Nephron (organoid): ENCODE data around the gene MVB12A.
A peak's percentile ranks its signal among the peaks of the same experiment; 100 is the strongest.

Experiments
- H3K27ac Mint-ChIP-seq, 3 experiments: 2 replicates each; pipeline ENCODE4 v1.8.0; 2020; ENCODE audit warnings: mixed read lengths in 3 of 3, mild to moderate bottlenecking in 2 of 3, moderate library complexity in 1 of 3
- H3K27me3 Mint-ChIP-seq: 2 replicates; pipeline ENCODE4 v1.8.0; 2021; ENCODE audit warnings: low read depth, mild to moderate bottlenecking, moderate library complexity, mixed read lengths
- H3K36me3 Mint-ChIP-seq: 2 replicates; pipeline ENCODE4 v1.8.0; 2020; ENCODE audit warnings: low read depth, mixed read lengths
- H3K4me1 Mint-ChIP-seq: 2 replicates; pipeline ENCODE4 v1.8.0; 2020; ENCODE audit warnings: mixed read lengths
- H3K4me3 Mint-ChIP-seq, 3 experiments: 2 replicates each; pipeline ENCODE4 v1.8.0; 2020; ENCODE audit warnings: mild to moderate bottlenecking in 3 of 3, mixed read lengths in 3 of 3, moderate library complexity in 2 of 3
- H3K9me3 Mint-ChIP-seq: 2 replicates; pipeline ENCODE4 v1.8.0; 2020; ENCODE audit warnings: mixed read lengths
- CTCF ChIP-seq, 3 experiments: fragments of 200-600 bp; sonication (generic); IDR thresholded peaks; one replicate each; pipeline ENCODE4 v1.5.0; 2021; ENCODE audit warnings: antibody characterized with exemption in 3 of 3; ENCODE audit not compliant: unreplicated experiment in 3 of 3

MVB12A gene

GRCh38 chr19:17402982-17403855 lies 16.6 kb upstream of the MVB12A start:
- peak overlapping the region; percentile 68 to 93 (median 89) for H3K27ac Mint-ChIP-seq

GRCh38 chr19:17404015-17404414 lies 15.8 kb upstream of the MVB12A start:
- no peaks in the 10 kb centered on the region for H3K9me3 Mint-ChIP-seq
- peak overlapping the region; percentile 84 to 88 (median 85) for H3K4me3 Mint-ChIP-seq
- peaks cover 17% of the 10 kb centered on the region for H3K4me1 Mint-ChIP-seq
- no peak for TF ChIP-seq CTCF (IDR thresholded peaks at IDR 0.05; ENCODE audit: unreplicated experiment in 3 of 3)
- H3K27ac Mint-ChIP-seq, result peak overlapping the region; percentile 68 to 93 (median 89)
- no peaks in the 10 kb centered on the region for H3K27me3 Mint-ChIP-seq
- H3K36me3 Mint-ChIP-seq, result peaks cover 3% of the 10 kb centered on the region

More at GRCh38 chr19:17402982-17403855, 16.6 kb upstream of the MVB12A start:
- Mint-ChIP-seq H3K27me3 (no peaks in the 10 kb centered on the region), H3K9me3 (no peaks in the 10 kb centered on the region), H3K36me3 (peaks cover 3% of the 10 kb centered on the region), H3K4me1 (peaks cover 17% of the 10 kb centered on the region), H3K4me3 (peak overlapping the region; percentile 84 to 88 (median 85))
- TF ChIP-seq CTCF (IDR thresholded peaks at IDR 0.05; ENCODE audit: unreplicated experiment in 3 of 3), result no peak

GRCh38 chr19:17404621-17405249 lies 15.1 kb upstream of the MVB12A start:
- Mint-ChIP-seq H3K4me3 (peak overlapping the region; percentile 85 to 88 (median 87)), H3K27ac (peak overlapping the region; percentile 74 to 94 (median 93)), H3K4me1 (peaks cover 17% of the 10 kb centered on the region), H3K9me3 (no peaks in the 10 kb centered on the region), H3K27me3 (no peaks in the 10 kb centered on the region), H3K36me3 (peaks cover 3% of the 10 kb centered on the region)
- TF ChIP-seq CTCF (IDR thresholded peaks at IDR 0.05; ENCODE audit: unreplicated experiment in 3 of 3), result no peak

- H3K9me3 Mint-ChIP-seq, result no peaks in the 10 kb centered on the region
- peaks cover 3% of the 10 kb centered on the region for H3K36me3 Mint-ChIP-seq
- peak within 1 kb of the TSS; percentile 85 to 88 (median 87) for H3K4me3 Mint-ChIP-seq
- no peak for TF ChIP-seq CTCF (IDR thresholded peaks at IDR 0.05; ENCODE audit: unreplicated experiment in 3 of 3)
- peaks cover 17% of the 10 kb centered on the region for H3K4me1 Mint-ChIP-seq
- no peaks in the 10 kb centered on the region for H3K27me3 Mint-ChIP-seq
- H3K27ac Mint-ChIP-seq, result peak within 1 kb of the TSS; percentile 93 to 94 (median 94)
Observed at GRCh38 chr19:17405250-17406045, 14.4 kb upstream of the MVB12A start, which contains the start of gene BST2. Gene BST2, minus strand, starts transcription at chr19:17405630. Its CDS starts 55 bp downstream, at chr19:17405575.

GRCh38 chr19:17406046-17406886 lies 13.6 kb upstream of the MVB12A start:
- peak overlapping the region; percentile 32 to 87 (median 63) for H3K4me3 Mint-ChIP-seq
- H3K27ac Mint-ChIP-seq, result peak overlapping the region; percentile 92 to 94 (median 94)
- no peaks in the 10 kb centered on the region for H3K27me3 Mint-ChIP-seq
- peaks cover 3% of the 10 kb centered on the region for H3K36me3 Mint-ChIP-seq
- H3K9me3 Mint-ChIP-seq, result no peaks in the 10 kb centered on the region
- peaks cover 17% of the 10 kb centered on the region for H3K4me1 Mint-ChIP-seq
- TF ChIP-seq CTCF (IDR thresholded peaks at IDR 0.05; ENCODE audit: unreplicated experiment in 3 of 3), result no peak
